ENCODE data around the gene FYN. TPM values are rescaled to one million over a fixed set of nuclear protein-coding genes. Genes with fewer than 3 reads are reported as not detected.

The FYN gene
- total and polyA plus RNA-seq, 10 of the 15 experiments (the other 5 are each of a cell fraction or from before 2014, with no cell fraction given) = 51.4 to 247 (median 138) TPM

GRCh38 chr6:111832833-111833418, 40.3 kb downstream of the FYN start (continued):
- TF ChIP-seq CUX1 (IDR thresholded peaks at IDR 0.05; ENCODE audit: insufficient replicate concordance, low read depth, low read length) (no peak), GATAD2B (conservative IDR thresholded peaks at IDR 0.05; ENCODE audit: low read depth) (no peak), POLR2A (IDR thresholded peaks at IDR 0.05; ENCODE audit: low read depth, low read length) (no peak), ZZZ3 (IDR thresholded peaks at IDR 0.05; ENCODE audit: control insufficient read depth, insufficient read length, low read depth) (no peak), ETV6 (conservative IDR thresholded peaks at IDR 0.05 in 1 of 2, IDR thresholded peaks at IDR 0.05 in 1 of 2; ENCODE audit: borderline replicate concordance in 1 of 2, low read depth in 1 of 2) (no peak), ZBTB4 (CRISPR knock-in tag; IDR thresholded peaks at IDR 0.05) (no peak), ZBED1 (IDR thresholded peaks at IDR 0.05; ENCODE audit: borderline replicate concordance) (peak; percentile 54; the same call in 1 of the 2 replicates), BACH1 (IDR thresholded peaks at IDR 0.05; ENCODE audit: borderline replicate concordance) (no peak), CBX3 (IDR thresholded peaks at IDR 0.05; ENCODE audit: borderline replicate concordance, low read depth) (no peak), HSF1 (IDR thresholded peaks at IDR 0.05; ENCODE audit: low read depth, low read length) (no peak), RAD51 (IDR thresholded peaks at IDR 0.05) (peak; percentile 50; the same call in 1 of the 2 replicates), NR2C2 (IDR thresholded peaks at IDR 0.05; ENCODE audit: borderline replicate concordance, control insufficient read depth, insufficient read length, low read depth) (no peak), MEF2B (IDR thresholded peaks at IDR 0.05; ENCODE audit: partially characterized antibody, poor library complexity, severe bottlenecking) (peak; percentile 79), FOS (IDR thresholded peaks at IDR 0.05; ENCODE audit: borderline replicate concordance, extremely low read depth, insufficient read length) (no peak), SIX5 (IDR thresholded peaks at IDR 0.05; ENCODE audit: low read depth, low read length, severe bottlenecking) (no peak), EED (IDR thresholded peaks at IDR 0.05; ENCODE audit: low read depth) (0 out of 2 replicates have a peak, but pooled peaks have one; percentile 22), ESRRA (IDR thresholded peaks at IDR 0.05; ENCODE audit: low read length) (no peak), RUNX3 (IDR thresholded peaks at IDR 0.05; ENCODE audit: low read length) (peak; percentile 89), NFYB (IDR thresholded peaks at IDR 0.05; ENCODE audit: insufficient read depth, low read depth, low read length) (no peak)
